GM19395 (cell line): ENCODE measurements around the gene MID1.

Experiments used
- ATAC-seq: cut with Tn5 transposase; IDR thresholded peaks from one replicate; pipeline ENCODE4 v1.9.1; 2021; ENCODE audit warnings: mild to moderate bottlenecking, moderate library complexity; ENCODE audit not compliant: unreplicated experiment

The MID1 gene

DNA sequence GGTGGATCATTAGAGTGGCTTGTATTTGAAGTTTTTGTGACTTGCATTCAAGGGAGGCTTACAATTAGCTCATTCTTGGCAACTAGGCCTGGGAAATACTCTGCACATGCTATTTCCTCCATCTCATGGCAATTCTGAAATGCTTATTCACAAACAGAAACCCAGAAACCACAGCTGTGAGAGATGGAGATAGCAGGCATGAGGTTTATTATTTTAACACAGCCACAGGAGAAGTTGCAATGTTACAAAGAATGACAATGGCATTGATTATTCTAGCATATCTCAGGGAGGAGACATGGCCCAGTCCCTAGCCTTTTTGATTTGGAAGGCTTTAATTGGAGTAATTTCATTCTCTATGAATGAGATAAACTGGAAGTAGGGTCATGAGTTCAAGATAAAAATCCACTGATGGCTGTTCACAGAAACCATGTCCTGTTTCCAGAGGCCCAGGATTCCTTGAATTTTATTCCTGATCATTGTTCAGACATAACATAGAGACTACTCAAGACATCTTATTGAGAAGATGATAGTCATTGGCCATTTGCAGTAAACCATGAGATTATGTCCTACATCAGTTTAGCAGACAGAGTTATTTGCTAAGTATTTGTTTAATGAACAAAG is 123.9 kb downstream of the MID1 start:
- ATAC-seq = no peak

GRCh38 chrX:10495677-10496076 is 124.7 kb downstream of the MID1 start:
- ATAC-seq = no peak

DNA sequence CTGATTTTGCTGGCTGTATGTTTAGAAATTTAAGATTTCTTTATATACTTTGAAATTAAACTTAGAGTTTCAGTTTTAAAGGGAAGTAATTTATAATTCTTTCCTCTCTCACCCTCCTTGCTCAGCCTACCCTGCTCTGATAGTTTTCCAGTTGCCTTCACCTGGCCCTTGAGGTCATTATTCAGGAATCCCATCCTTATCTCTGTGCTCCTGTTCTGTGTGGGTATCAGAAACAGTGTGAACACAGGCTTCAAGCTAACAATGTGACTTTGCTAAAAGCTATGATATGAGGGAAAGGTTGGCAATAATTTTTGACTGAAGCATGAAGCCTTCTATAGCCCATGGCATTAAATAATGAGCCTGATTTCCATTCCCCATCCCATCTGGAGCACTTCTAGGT is 128.1 kb downstream of the MID1 start:
- ATAC-seq = no peak

DNA sequence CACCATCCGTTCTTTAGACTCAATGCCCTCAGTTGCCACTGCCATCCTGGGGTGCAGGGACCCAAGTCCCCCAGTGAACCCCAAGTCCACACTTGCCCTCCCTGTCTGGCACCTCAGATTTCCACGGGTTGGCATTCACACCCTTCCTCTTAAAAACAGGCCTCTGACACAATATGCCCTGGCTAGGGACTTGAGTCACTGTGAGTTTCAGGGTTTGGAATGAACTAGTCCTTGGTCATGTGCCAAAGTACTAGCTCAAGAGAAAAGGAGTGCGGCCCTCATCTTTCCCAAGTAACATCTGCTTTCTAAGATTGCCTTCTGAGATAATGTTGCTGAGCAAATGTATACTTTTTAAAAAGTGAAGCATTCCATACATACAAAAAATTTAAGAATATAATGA is 134.0 kb downstream of the MID1 start:
- no peak for ATAC-seq

GRCh38 chrX:10485326-10485725 is 135.1 kb downstream of the MID1 start:
- ATAC-seq = no peak

GRCh38 chrX:10484683-10485247 is 135.6 kb downstream of the MID1 start:
- no peak for ATAC-seq

DNA sequence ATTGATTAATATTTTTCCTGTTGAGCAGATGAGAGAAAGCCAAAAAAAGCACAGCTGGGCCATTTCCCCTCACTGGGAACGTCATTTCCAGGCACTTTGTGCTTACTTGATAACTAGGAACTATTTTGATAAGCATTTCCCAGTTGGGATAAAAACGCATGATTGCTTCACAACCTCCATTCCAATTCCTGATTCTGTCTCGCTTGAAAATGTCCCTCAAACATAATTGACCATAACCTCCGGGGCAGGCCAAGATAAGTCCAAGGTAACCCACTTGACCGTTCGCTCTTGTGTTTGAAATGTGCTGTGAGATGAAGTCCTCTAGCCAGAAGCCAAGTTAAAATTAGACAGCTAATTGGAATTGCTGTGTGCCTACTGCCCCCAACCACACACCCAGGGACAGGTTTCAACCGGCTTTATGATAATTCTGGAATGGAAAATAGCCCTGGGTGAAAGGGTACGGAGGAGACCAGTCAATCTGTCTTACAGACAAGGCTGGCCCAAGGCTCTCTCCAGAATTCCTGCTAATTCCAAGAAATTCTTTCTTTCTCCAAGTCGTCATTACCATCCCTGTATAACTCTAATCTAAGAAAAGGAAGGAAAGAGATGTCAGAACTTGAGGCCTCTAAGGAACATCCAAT is 137.1 kb downstream of the MID1 start:
- ATAC-seq = no peak

DNA sequence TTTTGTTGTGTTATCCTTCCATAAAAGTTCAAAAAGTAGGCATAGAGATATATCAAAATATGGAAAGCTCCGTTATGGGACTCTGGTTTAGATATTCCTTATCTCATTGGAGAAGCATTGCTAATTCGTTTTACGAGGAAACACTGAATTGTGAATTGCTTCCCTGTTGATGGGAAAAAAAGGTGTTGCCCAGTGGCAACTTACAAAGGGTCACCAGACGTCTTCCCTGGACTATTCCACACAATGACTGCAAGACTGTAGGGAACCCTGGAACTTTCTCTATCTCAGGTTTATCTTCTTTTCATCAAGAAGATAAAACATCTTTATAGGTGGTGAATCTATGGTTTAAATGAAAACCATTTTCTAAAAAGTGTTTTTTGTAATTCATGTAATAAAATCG is 137.7 kb downstream of the MID1 start:
- no peak for ATAC-seq

DNA sequence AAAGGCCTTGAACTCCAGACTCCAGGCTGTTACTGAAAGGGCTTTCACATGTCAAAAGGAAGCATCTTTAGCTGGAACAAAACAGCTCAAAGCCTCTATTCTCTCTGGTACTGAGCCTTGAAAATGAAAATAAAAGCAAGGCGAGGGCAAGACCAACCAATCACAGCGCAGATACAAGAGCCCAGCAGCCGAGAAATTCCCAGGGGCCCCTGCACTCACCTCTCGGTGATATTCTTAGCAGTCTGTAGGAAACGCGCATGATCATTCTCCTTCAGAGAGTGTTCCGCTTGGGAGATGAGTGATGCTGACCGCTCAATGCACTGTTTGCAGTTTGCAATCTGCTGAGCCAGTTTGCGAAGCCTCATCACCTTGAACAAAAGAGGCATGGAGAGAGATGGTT is 138.1 kb downstream of the MID1 start:
- peak; percentile 89 for ATAC-seq

- no peak for ATAC-seq
Measured at GRCh38 chrX:10480861-10481260, 139.5 kb downstream of the MID1 start.

DNA sequence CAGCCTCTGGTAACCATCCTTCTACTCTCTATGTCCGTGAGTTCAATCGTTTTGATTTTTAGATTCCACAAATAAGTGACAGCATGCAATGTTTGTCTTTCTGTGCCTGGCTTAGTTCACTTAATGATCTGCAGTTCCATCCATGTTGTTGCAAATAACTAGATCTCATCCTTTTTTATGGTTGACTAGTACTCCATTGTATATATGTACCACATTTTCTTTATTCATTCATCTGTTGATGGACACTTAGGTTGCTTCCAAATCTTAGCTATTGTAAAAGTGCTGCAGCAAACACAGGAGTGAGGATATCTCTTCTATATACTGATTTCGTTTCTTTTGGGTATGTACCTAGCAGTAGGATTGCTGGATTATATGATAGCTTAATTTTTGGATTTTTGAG is 140.9 kb downstream of the MID1 start:
- no peak for ATAC-seq

- ATAC-seq = no peak
Measured at GRCh38 chrX:10477525-10477924, 142.9 kb downstream of the MID1 start.

DNA sequence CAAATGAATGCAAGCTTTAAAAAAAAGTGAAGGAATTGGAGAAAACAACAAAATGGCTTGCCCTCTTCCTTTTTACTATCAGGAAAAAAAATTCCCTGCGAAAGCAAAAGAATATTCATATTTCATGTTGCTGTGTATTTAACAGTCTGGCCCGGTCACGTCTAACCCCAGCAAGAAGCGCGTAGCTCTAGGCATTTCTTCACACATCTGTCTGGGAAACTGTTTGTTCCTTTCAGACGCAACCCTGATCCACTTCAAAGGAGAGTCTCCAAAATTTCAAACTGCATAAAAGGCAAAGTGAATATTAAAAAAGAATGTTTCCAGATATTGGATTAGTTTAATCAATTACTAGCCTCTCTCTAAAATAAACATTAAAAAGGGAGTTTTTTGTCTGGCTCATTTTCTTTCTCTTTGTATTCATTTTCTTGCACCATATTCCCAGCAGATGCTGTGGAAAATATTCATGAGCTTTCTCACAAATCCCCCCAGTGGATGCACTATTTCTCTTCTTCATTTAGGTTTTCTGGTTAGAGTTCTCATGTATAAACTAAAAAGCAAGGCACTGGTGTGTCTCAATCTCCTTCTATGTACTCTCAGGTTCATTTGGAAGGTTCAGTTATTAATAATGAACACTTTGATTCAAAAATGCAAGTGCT is 145.3 kb downstream of the MID1 start:
- ATAC-seq = no peak

- no peak for ATAC-seq
Measured at GRCh38 chrX:10474510-10474909, 145.9 kb downstream of the MID1 start.

GRCh38 chrX:10471418-10471817 is 149.0 kb downstream of the MID1 start:
- ATAC-seq = no peak

- ATAC-seq = no peak
Measured at GRCh38 chrX:10470009-10470408, 150.4 kb downstream of the MID1 start.

GRCh38 chrX:10467793-10468192 is 152.6 kb downstream of the MID1 start:
- ATAC-seq = no peak

- ATAC-seq = no peak
Measured at GRCh38 chrX:10465254-10465653, 155.1 kb downstream of the MID1 start.

DNA sequence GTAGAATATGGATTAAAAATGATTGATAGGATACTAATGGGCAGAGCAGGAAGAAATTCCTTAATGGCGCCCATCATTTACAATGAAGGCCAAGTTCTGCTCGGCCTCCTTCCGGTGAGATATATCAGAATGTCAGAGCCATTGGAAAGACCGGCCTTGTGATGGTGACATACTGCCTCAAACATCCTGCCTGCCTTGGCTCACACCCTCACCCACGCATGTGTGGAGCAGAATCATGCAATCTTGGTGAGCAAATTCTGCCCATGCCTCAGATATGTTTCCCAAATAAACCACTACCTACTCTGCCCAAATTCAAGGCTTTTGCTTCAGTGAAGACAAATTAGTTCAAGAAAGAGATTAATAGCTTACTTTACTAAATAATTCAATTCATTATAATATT is 163.3 kb downstream of the MID1 start:
- no peak for ATAC-seq

GRCh38 chrX:10453945-10454344 is 166.4 kb downstream of the MID1 start:
- ATAC-seq = no peak

DNA sequence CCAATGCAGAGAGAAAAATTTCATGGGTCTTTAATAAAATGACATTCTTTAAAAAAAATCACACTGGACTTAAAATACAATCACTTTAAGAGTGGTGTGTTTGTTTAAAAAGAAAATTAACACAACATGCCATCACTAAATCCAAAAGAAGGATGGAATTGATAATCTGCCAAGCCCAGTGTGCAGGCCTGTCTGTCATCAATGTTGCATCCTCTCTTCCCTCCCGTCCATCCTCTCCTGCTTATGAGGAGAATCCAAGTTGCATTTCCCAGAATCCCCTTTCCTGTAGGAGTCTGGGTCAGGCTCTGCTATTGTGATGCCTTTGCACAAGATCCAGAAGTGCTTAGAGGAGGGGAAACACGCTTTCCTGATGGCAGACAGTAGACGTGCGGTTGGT is 169.4 kb downstream of the MID1 start:
- ATAC-seq = no peak
